GM21381 (cell line): ENCODE results near the gene SNX32.

Experiments
- ATAC-seq: cut with Tn5 transposase; IDR thresholded peaks from one replicate; pipeline ENCODE4 v1.9.1; 2021; ENCODE audit warnings: mild to moderate bottlenecking, moderate library complexity; ENCODE audit not compliant: unreplicated experiment

SNX32 gene

DNA sequence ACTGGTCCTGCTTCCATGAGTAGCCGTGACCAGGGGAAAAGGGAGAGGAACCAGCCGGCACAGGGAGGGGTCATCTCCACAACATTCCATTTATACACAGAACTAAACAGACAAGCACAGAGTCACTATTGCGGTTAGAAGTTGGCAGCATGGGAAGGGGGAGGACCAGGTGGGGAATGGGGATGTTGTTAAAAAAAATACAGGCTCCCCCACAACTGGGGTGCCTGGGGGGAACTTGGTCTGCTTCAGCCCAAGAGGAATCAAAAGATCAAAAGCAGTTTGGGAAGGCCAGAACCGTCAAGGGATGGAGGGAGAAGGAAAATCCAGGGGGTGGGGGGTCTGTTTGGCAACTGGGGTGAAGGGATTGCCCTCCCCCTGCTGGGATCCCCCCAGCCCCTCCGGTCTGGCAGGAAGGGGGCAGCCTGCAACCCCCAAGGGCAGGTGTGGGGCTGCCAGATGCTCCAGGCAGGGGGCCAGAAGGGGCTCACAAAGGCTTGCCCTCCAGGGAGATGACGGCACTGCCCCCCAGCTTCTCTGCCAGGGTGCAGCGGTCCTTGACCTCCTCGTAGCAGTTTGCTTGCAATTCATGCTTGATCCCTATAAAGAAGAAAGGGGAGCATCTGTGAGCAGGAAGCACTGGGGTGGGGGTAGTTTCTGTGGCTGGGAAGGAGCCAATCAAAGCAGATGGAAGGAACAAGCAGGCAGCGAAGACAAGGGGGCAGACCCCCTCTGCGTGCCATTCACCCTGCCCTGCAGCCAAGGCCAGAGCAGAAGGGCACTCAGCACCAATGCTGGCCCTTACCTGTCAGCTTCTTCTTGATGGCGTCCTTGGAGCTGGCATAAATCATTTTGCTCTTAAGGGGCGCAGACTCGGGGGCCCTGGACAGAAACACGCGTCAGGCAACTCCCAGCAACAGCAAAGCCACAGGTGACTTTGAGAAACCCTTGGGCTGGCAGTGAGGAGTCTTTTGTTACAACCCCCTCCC, 21.4 kb downstream of the SNX32 start:
- ATAC-seq, result no peak

- no peak for ATAC-seq
Observed at GRCh38 chr11:65855927-65856363, 22.2 kb downstream of the SNX32 start.

GRCh38 chr11:65856689-65857499, 23.1 kb downstream of the SNX32 start:
- ATAC-seq, result peak; percentile 31

GRCh38 chr11:65857500-65857852, 23.7 kb downstream of the SNX32 start:
- ATAC-seq, result peak; percentile 2

- peak; percentile 46 for ATAC-seq
Observed at GRCh38 chr11:65857853-65858680, 24.3 kb downstream of the SNX32 start, which contains the start of gene CFL1. CFL1 (minus strand) TSS chr11:65858180; CDS start chr11:65858099, 81 bp downstream.

GRCh38 chr11:65858681-65859087, 24.9 kb downstream of the SNX32 start:
- no peak for ATAC-seq

GRCh38 chr11:65859095-65859811, 25.5 kb downstream of the SNX32 start:
- ATAC-seq, result peak; percentile 49

DNA sequence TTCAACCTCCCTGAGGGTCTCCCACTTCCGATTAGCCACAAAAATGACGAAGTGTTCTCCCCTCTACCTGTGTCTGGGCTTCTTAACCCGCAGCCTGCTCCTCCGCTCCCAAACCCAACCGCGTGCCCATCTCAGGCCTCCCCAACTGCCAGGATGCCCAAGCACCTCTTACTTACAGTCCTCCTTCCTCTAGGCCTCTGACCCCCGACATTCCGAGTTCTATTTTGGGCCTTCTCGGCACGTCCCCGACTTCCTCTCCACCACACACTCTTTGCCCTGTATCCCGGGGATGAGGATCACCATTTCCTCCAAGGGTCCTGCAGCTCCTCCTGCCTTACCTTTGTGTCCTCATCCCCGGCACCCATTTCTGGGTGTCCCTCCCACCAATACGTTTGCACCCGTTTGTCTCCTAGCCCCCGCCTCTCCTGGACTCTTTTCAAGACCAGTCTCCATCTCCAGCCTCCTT, 26.1 kb downstream of the SNX32 start:
- no peak for ATAC-seq

- peak; percentile 26 for ATAC-seq
Observed at GRCh38 chr11:65860278-65861164, 26.8 kb downstream of the SNX32 start, which contains the start of gene MUS81. MUS81 (plus strand) TSS chr11:65860433; CDS start chr11:65860754, 321 bp downstream.

DNA sequence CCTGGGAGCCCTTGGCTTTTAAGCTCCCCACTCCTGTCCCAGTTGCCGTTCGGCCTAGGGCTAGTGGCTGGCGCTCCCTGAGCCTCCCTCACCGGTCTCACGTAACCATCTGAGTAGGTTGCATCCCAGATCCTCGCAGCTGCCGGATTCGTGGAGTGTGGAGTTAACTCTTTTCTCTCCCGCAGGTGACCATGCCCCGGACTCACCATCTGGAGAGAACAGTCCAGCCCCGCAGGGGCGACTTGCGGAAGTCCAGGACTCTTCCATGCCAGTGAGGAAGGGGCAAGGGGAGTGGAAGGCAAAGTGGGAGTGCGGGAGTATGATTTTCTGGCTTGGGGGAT, 27.4 kb downstream of the SNX32 start:
- ATAC-seq, result no peak

- ATAC-seq, result no peak
Observed at GRCh38 chr11:65861533-65862183, 27.9 kb downstream of the SNX32 start.

- ATAC-seq, result no peak
Observed at GRCh38 chr11:65862191-65862735, 28.5 kb downstream of the SNX32 start.

DNA sequence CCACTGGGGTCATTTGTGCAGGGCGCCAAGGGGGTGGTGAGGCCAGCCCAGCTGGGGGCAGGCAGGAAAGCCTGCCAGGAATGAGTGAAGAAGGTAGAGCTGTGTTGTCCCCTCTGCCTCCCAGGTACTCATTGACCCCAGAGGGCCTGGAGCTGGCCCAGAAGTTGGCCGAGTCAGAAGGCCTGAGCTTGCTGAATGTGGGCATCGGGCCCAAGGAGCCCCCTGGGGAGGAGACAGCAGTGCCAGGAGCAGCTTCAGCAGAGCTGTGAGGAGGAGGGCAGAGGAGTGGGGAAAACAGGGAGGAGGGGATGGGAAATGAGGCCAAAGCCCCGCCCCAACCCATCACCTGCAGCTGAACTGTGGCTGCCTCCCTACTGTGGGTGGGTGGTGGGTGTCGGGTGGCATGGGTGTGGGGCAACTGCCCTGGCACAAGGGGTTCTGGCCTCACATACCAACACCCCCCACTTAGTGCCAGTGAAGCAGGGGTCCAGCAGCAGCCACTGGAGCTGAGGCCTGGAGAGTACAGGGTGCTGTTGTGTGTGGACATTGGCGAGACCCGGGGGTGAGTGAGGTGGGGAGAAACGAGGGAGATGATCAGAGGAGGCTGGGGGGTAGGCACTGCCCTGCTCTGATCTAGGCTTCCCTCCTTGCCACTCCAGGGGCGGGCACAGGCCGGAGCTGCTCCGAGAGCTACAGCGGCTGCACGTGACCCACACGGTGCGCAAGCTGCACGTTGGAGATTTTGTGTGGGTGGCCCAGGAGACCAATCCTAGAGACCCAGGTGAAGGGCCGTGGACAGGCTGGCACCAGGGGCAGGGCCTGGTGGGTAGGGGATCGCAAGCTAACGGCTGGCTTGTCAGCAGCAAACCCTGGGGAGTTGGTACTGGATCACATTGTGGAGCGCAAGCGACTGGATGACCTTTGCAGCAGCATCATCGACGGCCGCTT, 29.5 kb downstream of the SNX32 start:
- no peak for ATAC-seq

GRCh38 chr11:65863889-65864705, 30.3 kb downstream of the SNX32 start:
- no peak for ATAC-seq

DNA sequence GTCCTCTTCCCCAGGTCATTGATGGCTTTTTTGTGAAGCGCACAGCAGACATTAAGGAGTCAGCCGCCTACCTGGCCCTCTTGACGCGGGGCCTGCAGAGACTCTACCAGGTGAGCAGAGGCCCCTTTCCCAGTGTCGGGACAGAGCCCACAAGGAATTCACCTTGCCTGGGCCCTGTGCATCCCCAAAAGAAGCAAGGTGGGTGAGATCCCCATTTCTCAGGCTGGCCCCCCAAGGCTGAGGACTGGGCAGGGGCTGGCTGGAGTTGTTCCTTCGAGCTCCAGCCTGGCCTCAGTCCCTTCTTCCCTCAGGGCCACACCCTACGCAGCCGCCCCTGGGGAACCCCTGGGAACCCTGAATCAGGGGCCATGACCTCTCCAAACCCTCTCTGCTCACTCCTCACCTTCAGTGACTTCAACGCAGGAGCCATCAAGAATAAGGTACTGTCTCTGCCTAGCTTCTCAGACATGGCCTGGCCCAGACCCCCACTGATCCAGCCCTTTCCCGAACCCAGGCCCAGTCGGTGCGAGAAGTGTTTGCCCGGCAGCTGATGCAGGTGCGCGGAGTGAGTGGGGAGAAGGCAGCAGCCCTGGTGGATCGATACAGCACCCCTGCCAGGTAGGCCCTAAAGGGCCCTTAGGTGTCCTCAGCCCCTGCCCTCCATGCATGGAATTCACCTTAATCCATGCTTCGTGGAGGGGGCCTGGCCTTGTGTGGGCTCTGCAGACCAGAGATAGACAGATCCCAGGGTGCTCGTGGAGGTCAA, 31.1 kb downstream of the SNX32 start:
- no peak for ATAC-seq
